Measurements from ENCODE around the gene PTF1A.
A peak's percentile ranks its signal among the peaks of the same experiment; 100 is the strongest.

The PTF1A gene, protein sequence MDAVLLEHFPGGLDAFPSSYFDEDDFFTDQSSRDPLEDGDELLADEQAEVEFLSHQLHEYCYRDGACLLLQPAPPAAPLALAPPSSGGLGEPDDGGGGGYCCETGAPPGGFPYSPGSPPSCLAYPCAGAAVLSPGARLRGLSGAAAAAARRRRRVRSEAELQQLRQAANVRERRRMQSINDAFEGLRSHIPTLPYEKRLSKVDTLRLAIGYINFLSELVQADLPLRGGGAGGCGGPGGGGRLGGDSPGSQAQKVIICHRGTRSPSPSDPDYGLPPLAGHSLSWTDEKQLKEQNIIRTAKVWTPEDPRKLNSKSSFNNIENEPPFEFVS

DNA sequence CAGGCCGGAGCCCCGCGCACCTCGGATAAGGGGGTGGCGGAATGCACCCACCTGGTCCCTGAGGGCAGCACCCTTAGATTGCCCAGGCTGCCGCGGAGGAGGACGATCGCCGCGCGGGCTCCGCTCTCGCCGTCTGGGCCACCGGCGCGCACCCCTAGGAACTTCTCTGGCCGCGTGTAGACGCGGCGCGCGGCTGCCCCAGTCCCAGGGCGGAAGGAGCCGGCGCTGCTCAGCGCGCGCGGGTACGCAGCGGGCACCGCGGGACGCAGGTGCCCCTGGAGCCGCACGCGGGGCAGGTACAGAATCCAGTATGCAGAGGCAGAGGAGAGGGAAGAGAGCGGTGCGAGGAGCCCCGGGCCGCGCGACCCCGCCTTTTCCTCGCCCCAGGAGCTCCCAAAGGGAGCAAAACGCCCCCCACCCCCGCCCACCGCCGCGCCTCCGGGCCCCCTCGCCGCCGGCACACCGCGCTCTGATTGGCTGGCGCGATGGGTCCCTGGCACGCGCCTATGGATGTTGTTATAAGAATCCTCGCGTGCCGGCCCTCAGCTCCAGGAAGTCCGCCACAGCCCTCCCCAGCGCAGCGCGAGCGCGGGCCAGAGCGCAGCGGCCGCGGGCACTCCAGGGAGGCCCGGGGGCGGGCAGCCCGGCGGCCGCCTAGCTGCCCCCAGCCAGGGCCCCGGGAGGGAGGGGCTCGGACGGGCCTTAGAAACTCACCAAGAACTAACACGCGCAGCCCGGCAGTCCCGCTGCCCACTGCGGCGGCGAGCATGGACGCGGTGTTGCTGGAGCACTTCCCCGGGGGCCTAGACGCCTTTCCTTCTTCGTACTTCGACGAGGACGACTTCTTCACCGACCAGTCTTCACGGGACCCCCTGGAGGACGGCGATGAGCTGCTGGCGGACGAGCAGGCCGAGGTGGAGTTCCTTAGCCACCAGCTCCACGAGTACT lies at the start of gene PTF1A:
TSS of gene PTF1A (plus strand) at position 549 of the 948 bp plus-strand sequence. CDS start at position 768, 219 bp downstream.
- DNase-seq (ENCODE audit: low read depth in 2 of 2): no peak

DNA sequence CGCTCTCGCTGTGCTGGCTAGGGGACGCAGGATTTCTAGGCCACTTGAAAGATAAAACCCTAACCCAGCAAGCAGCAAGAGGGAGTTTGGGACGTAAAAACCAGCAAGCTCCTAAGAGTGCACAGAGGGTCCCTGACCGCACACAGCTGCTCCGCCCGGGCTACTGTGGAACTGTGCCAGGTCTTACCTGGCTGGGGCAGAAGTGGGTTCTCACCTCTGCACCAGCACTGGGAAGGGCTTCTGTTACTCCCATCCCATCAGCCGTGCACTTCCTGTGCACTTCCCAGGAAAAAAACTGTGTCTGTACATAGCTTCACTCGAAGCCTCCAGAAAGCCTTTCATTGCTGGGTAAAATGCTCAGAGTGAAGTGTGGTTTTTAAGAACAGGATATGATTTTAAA lies 45.9 kb upstream of the PTF1A start:
- no peak for DNase-seq (ENCODE audit: low read depth in 2 of 2)

DNA sequence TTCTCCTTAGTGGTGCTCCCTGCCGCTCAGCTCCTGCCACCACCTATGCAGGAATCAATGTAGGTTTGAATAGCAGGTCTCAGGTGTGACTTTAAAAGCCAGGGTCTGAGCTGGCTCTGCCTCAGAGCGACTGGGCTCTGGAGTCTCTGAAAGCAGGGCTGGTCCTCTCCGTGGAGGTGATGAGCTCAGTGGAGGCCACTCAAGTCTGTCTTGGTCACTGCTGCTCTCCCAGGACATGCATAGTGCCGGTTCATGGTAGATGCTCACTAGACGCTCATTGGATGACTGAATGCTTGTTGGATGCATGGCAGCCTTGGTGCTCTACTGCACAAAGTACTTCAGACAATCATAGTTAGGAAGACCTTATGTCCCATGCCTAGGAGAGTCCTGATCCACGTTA lies 45.1 kb upstream of the PTF1A start:
- DNase-seq (ENCODE audit: low read depth in 2 of 2): no peak

GRCh38 chr10:23148214-23148613 lies 43.9 kb upstream of the PTF1A start:
- DNase-seq (ENCODE audit: low read depth in 2 of 2): no peak

DNA sequence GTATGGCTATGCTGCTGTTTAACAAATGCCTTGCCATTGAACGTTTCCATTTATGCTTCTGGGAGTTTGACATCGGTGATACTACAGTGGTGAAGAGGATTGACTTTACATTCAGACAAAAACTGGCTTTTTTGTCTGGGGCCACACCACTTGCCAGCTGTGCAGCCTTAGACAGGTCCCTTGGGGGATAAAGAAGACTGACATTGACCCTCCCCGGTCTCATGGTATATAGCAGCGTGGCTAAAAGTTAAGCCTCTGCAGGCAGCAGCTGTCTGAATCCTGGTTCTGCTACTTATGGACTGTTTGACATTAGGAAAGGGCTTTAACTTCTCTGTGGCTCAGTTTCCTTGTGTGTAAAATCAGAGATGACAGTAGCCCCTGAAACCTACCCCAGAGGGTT lies 42.0 kb upstream of the PTF1A start:
- no peak for DNase-seq (ENCODE audit: low read depth in 2 of 2)

GRCh38 chr10:23150610-23151009 lies 41.5 kb upstream of the PTF1A start:
- no peak for DNase-seq (ENCODE audit: low read depth in 2 of 2)

DNA sequence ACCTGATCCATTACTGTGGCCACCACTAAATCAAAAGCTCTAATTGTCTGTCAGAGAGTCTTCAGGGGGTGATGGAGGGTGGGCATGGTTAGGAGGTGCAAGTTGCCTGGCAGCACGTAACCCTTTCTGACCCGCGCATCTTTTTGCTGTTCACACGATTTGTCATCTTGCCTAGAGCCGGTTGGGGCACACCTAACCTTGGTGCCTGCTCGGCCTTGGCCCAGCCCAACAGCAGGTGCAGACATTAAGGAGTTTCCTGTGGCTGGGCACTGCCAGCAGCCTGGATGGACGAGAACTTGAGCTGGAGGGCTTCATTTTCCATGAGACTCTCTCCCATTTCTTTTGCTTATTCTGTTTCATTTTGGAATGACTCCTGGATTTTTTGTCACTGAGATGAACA lies 41.0 kb upstream of the PTF1A start:
- DNase-seq (ENCODE audit: low read depth in 2 of 2): no peak

GRCh38 chr10:23155169-23155568 lies 36.9 kb upstream of the PTF1A start:
- DNase-seq (ENCODE audit: low read depth in 2 of 2): no peak

- no peak for DNase-seq (ENCODE audit: low read depth in 2 of 2)
These were observed 35.5 kb upstream of the PTF1A start for GRCh38 chr10:23156447-23157150.

GRCh38 chr10:23157239-23157681 lies 34.9 kb upstream of the PTF1A start:
- DNase-seq (ENCODE audit: low read depth in 2 of 2): no peak

- DNase-seq (ENCODE audit: low read depth in 2 of 2): no peak
These were observed 34.3 kb upstream of the PTF1A start for GRCh38 chr10:23157691-23158369.

- DNase-seq (ENCODE audit: low read depth in 2 of 2): peak in 1 of 2 donors; percentile 1
These were observed 33.7 kb upstream of the PTF1A start for GRCh38 chr10:23158370-23158769.

GRCh38 chr10:23171232-23171876 lies 20.8 kb upstream of the PTF1A start:
- no peak for DNase-seq (ENCODE audit: low read depth in 2 of 2)

- DNase-seq (ENCODE audit: low read depth in 2 of 2): no peak
These were observed 19.5 kb upstream of the PTF1A start for GRCh38 chr10:23172429-23173213.

DNA sequence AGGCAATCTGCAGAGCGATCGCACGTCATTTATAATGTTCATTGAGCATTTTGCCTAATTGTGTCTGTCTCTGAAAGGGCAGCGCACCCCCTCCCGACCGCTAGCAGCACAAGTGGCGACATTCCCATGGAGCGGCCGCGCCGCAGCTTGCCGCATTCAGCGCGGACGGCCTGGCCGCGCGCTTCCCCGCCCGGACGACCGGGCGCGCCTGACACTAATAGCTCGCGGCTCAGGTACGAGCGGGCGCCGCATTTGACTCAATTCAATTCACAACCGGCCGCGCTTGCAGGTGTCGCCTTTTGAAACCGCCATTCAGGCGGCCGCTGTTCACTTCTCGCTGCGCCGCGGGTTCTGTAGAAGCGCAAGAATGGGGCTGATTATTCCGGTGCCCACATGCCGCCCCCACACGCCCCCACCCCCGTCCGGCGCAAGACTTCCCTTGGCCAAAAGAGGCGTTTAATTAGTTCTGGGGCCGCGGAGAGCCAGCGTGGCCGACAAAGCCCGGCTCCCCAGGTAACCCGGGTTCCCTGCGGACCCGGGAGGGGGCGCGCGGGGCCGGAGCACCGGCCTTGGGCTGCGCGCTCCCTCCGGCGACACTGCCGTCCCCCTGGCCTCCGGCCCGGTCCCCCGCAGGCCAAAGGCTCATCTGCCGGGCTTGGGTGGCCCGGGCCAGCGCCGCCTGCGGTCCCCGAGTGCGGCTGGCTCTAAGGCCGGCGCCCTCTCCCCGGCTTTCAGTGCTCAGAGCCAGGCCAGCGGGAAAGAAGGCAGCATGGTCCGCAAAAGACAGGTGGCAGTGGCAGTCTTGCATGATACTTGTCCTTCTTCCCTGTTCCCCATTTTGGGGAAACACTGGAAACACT lies 18.7 kb upstream of the PTF1A start:
- no peak for DNase-seq (ENCODE audit: low read depth in 2 of 2)

DNA sequence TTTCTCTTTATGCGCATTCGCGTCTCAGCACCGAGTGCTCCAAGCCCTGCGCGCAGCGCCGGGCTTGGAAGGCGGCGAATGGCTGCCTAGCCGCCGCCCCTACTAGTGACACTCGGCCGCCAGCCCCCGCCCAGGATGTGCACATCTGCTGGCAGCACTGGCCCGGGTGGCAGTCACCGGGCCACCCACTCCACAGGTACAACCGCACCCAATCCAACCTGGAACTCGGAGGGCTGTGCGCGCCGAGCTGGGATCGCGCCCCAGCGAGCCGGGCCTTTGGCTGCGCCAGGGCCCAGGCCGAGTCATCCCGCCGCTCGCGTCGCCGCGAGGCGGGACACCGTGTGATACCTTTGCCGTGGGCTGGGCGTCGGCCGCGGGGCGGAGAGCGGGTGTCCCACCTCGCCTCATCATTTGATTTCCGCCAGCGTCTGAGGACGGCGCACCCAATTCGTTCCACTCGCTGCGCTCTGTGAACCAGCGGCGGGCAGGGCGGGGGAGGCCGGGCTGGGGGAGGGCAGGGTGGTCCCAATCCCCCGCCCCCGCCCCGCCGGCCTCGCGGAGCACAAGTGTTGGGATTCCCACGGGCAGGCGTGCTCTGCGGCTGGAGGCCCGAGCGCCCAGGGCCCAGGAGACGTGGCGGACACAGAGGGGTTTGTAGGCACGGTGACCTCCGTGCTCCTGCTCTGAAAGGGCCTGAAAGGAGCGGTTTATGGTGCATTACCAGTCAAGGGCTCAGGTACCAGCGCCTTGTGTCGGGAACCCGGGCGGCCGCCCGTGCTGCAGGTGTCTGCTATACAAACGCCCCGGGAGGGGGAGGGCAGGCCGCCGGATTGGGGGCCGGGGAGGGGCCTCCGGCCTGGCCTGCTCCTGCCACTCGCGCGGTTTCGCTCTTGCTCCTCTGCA lies 17.8 kb upstream of the PTF1A start:
- DNase-seq (ENCODE audit: low read depth in 2 of 2): no peak

DNA sequence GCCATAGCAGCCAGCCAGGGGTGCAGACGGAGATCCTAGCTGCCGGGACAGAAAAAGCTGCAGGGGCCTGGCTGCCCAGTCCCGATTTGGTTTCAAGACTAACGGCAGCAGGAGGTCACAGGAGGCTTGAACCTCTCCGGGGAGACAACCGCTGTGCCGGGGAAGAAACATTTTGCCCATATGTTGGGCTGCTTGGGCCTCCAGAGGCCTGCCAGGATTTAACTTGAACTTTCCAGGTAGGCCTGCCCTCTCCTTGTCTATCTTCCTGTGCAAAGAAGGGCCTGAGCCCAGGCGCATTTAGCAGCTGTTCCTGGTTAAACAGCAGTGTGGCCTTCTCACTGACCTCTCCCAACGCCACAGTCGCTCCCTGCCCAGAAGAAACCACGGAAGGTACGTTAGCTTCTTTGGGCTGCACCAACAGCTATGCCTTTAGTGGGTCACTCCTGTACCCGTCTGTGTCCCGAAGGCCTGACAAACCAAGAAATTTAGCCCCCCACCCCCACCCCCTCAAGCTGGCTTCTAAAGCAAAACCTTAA lies 17.1 kb upstream of the PTF1A start:
- no peak for DNase-seq (ENCODE audit: low read depth in 2 of 2)

GRCh38 chr10:23186178-23186577 lies 5.9 kb upstream of the PTF1A start:
- DNase-seq (ENCODE audit: low read depth in 2 of 2): no peak
